ENCODE results near the gene RAPGEF3. TPM values are rescaled to one million over a fixed set of nuclear protein-coding genes. Genes with fewer than 3 reads are reported as not detected.

Gene RAPGEF3
- total RNA-seq, 6 donors from 2014 or later = 19.0 to 94.0 (median 52.1) TPM

DNA sequence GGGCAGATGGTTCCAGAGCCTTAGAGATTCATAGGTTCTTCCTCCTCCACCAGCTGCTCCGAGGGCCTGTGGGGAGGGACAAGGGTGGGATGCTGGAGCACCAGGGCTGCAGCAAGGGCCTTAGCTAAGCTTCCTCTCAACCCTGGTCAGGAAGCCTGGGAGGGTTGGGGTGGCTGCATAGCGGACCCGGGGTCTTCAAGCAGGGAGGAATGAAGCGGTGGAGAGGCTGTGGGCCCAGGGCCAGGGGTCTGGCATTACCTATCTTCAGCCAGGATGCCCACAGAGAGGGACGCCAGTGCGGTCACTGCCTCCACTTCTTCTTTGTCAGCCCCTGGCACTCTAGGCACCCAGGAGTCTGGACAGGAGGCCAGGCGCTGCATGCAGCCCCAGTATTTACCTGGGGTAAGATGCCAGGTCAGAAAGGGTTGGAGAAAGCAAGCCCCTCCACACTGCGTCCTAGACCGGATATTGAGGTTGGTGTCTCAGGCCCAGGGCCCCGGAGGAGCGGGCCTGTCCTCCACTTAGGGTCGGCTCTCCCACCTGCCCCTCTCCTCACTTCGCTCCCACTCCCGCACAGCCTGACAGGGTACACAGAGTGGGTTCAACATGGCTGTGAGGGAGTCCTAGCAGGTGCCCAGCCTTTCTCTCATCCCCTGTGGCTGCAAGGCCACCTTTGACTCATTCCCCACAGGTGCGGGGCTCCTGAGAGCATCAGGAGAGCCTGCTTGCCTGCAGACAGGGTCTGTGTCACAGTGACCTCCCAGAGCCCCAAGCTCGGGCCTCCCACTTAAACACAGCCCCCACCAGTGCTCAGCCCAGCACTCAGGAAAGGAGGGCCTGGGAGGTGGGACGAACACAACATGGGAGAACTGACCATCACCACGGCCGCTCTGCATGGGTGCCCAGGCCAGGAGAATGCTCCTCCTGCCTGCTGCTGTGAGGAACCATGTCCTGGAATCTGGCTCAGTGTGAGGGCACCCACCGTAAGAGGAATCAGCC, 25.4 kb upstream of the RAPGEF3 start:
- no peak for TF ChIP-seq POLR2AphosphoS5 (IDR thresholded peaks at IDR 0.05)
- TF ChIP-seq POLR2A (IDR thresholded peaks at IDR 0.05) = no peak
- Histone ChIP-seq H3K27me3 (no peaks in the 10 kb centered on the region), H3K36me3 (peaks cover 42 to 89% (median 80%) of the 10 kb centered on the region in 4 donors), H3K4me3 (no peak overlapping the region), H3K9me3 (no peaks in the 10 kb centered on the region), H3K27ac (no peak overlapping the region), H3K4me1 (peaks cover under 1 to 13% (median 5%) of the 10 kb centered on the region in 4 donors)
- ATAC-seq (ENCODE audit: low FRiP score in 2 of 2) = no peak
- DNase-seq = no peak
- 88 to 94% methylated on average over 14 to 19 of the region's 20 CpGs for WGBS, 2 donors

DNA sequence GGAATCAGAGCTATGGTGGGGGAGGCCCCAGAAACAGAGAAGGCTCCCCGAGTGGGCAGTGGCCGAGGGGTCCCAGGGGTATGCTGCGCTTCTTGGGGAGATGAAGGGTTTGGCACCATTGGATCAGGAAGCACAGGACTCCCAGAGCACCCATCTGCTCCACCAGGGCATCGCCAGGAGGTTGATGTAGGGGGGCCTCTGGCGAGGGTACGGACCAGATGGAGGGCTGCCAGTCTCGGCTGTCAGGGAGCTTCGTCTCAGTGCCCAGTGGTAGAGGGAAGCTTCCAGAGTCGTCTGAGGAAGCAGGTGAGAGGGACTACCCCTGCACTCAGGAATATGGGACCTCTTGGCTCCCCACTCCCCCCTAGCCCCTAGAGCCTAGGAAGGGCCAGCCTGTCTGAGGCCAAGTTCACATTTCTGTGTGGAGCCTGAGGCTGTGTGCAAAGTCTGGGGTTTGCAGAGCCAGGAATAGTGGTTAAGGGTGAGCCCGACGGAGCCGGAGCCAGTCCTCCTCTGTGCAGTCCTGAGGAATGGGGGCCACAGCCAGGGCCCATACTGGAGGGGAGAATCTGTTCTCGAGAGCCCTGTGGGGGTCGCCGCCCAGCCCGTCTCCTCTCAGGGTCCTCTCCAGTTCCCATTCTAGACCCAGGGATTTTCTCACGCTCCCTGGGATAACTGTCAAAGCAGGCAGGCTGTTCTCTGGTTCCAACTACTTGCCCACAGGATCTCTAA, 24.5 kb upstream of the RAPGEF3 start:
- Histone ChIP-seq H3K9me3 (no peaks in the 10 kb centered on the region), H3K27ac (peak overlapping the region in 2 of 4 donors; percentile 46 to 49), H3K4me1 (peaks cover 10 to 22% (median 14%) of the 10 kb centered on the region in 4 donors), H3K27me3 (no peaks in the 10 kb centered on the region), H3K4me3 (no peak overlapping the region), H3K36me3 (peaks cover 34 to 80% (median 71%) of the 10 kb centered on the region in 4 donors)
- TF ChIP-seq, protein P1, sequence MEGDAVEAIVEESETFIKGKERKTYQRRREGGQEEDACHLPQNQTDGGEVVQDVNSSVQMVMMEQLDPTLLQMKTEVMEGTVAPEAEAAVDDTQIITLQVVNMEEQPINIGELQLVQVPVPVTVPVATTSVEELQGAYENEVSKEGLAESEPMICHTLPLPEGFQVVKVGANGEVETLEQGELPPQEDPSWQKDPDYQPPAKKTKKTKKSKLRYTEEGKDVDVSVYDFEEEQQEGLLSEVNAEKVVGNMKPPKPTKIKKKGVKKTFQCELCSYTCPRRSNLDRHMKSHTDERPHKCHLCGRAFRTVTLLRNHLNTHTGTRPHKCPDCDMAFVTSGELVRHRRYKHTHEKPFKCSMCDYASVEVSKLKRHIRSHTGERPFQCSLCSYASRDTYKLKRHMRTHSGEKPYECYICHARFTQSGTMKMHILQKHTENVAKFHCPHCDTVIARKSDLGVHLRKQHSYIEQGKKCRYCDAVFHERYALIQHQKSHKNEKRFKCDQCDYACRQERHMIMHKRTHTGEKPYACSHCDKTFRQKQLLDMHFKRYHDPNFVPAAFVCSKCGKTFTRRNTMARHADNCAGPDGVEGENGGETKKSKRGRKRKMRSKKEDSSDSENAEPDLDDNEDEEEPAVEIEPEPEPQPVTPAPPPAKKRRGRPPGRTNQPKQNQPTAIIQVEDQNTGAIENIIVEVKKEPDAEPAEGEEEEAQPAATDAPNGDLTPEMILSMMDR (IDR thresholded peaks at IDR 0.05) = no peak
- no peak for TF ChIP-seq EP300 (IDR thresholded peaks at IDR 0.05)
- TF ChIP-seq POLR2AphosphoS5 (IDR thresholded peaks at IDR 0.05) = no peak
- no peak for TF ChIP-seq POLR2A (IDR thresholded peaks at IDR 0.05)
- ATAC-seq (ENCODE audit: low FRiP score in 2 of 2) (no peak), DNase-seq (no peak)
- WGBS, 2 donors = 87 to 92% methylated on average over 15 to 17 of the region's 17 CpGs

DNA sequence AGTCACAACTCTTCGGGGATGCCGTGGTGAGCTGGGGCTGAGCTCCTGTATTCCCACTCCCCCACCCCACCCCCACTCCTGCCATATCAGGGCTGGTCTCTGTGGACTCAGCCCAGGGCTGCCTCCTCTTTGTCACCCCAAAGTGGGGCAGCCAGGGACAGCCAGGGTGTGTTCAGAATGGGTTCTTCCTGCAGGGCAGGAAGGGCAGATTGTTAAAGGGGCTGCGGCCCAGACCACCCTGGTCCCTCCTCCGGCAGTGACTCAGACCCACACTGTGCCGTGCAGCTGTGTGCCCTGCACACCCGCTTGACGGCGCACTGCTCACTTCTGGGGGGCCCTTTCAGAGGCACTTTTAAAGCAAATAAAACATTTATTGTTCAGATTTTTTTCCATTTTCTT, 23.7 kb upstream of the RAPGEF3 start:
- 78 to 84% methylated on average over 6 to 8 of the region's 8 CpGs for WGBS, 2 donors

DNA sequence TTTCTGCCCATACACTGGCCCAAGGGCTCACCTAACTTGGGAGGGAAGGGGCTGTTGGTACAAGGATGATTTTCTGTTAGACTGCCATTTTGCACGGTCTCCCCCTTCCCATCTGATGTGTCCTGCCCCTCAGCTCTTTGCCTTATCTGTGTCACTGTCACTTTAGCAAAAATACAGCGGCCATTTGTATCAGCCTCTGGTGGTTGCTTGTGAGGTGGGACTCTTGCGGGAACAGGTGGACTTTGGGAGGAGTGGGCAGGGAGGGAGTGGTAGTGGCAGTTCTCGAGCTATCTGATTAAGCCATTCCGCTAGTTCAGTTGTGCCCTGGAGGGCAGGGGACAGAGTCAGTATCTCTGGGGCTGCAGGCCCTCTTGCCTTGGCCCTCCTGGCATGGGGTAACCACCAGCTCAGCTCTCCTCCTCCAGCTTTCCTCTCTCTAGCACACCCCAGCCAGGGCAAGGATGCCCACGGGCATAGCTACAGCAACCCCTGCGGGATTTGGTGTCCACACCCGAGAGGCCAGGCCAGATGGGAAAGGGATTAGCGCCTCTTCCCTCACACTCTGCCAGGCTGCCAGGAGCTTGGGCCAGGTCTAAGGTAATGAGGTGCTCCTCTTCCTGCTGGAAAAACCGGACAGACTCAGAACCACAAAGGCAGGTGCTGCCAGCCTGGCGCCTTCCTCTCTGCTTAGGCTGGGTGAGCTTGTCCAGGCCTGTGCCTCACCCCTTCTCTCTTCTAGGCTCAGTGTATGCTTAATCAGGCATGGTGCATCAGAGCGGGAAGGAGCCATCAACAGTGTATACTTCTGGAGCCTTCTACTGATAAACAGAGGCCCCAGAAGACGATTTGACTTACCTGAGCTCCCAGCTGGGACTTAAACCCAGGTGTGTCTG, 23.0 kb upstream of the RAPGEF3 start:
- Histone ChIP-seq H3K4me3 (no peak overlapping the region), H3K27me3 (no peaks in the 10 kb centered on the region), H3K27ac (peak overlapping the region in 2 of 4 donors; percentile 46 to 49), H3K4me1 (peaks cover 25 to 37% (median 29%) of the 10 kb centered on the region in 4 donors), H3K36me3 (peaks cover 20 to 65% (median 56%) of the 10 kb centered on the region in 4 donors), H3K9me3 (no peaks in the 10 kb centered on the region)
- no peak for DNase-seq
- 83 to 84% methylated on average over 7 to 13 of the region's 13 CpGs for WGBS, 2 donors
- TF ChIP-seq POLR2A (IDR thresholded peaks at IDR 0.05) (no peak), POLR2AphosphoS5 (IDR thresholded peaks at IDR 0.05) (no peak), EP300 (IDR thresholded peaks at IDR 0.05) (no peak)
- TF ChIP-seq, protein P1 (IDR thresholded peaks at IDR 0.05) = no peak
- ATAC-seq (ENCODE audit: low FRiP score in 2 of 2) = no peak

More for the DNA sequence above, 23.7 kb upstream of the RAPGEF3 start:
- DNase-seq (no peak), ATAC-seq (ENCODE audit: low FRiP score in 2 of 2) (no peak)
- Histone ChIP-seq H3K36me3 (peaks cover 26 to 72% (median 63%) of the 10 kb centered on the region in 4 donors), H3K27me3 (no peaks in the 10 kb centered on the region), H3K27ac (peak overlapping the region in 2 of 4 donors; percentile 46 to 49), H3K4me3 (no peak overlapping the region), H3K9me3 (no peaks in the 10 kb centered on the region), H3K4me1 (peaks cover 18 to 30% (median 22%) of the 10 kb centered on the region in 4 donors)
- TF ChIP-seq, protein P1 (IDR thresholded peaks at IDR 0.05) = no peak
- TF ChIP-seq POLR2A (IDR thresholded peaks at IDR 0.05) = no peak
- TF ChIP-seq EP300 (IDR thresholded peaks at IDR 0.05) = no peak
- TF ChIP-seq POLR2AphosphoS5 (IDR thresholded peaks at IDR 0.05) = no peak

Data from upper lobe of left lung (tissue), 6 donors.